Urinary bladder (tissue), 4 donors: ENCODE results near the gene SEBOX. TPM values are rescaled to one million over a fixed set of nuclear protein-coding genes. Genes with fewer than 3 reads are reported as not detected.
"Not testable (repeated sequence)": the region's sequence is repeated elsewhere in the genome, so short reads cannot be mapped to it uniquely, and the experiment has no call there.

Experiments
- DNase-seq: peaks from one replicate; pipeline ENCODE4 v3.0.0-alpha.2; 2015; ENCODE audit errors: extremely low spot score
- H3K27ac ChIP-seq: one replicate; pipeline ENCODE4 v1.5.1; 2013; ENCODE audit warnings: low read depth, mild to moderate bottlenecking, moderate library complexity
- H3K36me3 ChIP-seq: one replicate; pipeline ENCODE4 v1.6.1; 2013; ENCODE audit warnings: mild to moderate bottlenecking, moderate library complexity; ENCODE audit not compliant: insufficient read depth
- H3K4me1 ChIP-seq: one replicate; pipeline ENCODE4 v1.6.1; 2013; ENCODE audit warnings: mild to moderate bottlenecking, moderate library complexity; ENCODE audit not compliant: insufficient read depth
- H3K4me3 ChIP-seq: one replicate; pipeline ENCODE4 v1.5.1; 2013; ENCODE audit warnings: low read depth, low read length
- whole genome bisulfite sequencing: extraction: QIAGEN DNeasy Blood & Tissue Kit; methylation state at CpG from one replicate; pipeline ENCODE4 v1.1.7; 2013; 5-methylcytosine and 5-hydroxymethylcytosine counted together
- polyA plus RNA-seq: library from polyadenylated mRNA; stranded (reverse); fragments of 200-250 nt; gene quantifications from one replicate; pipeline ENCODE4 v1.2.3, GENCODE V29; 2013
- total RNA-seq: library from RNA; depleted of rRNA; stranded (reverse); fragments of >200 nt; gene quantifications from one replicate; pipeline ENCODE4 v1.2.3, GENCODE V29; 2014
- donor health status: healthy with polysubstance abuse.
- donor health status: healthy.

SEBOX gene
- total and polyA plus RNA-seq, 2 donors, result not detected

DNA sequence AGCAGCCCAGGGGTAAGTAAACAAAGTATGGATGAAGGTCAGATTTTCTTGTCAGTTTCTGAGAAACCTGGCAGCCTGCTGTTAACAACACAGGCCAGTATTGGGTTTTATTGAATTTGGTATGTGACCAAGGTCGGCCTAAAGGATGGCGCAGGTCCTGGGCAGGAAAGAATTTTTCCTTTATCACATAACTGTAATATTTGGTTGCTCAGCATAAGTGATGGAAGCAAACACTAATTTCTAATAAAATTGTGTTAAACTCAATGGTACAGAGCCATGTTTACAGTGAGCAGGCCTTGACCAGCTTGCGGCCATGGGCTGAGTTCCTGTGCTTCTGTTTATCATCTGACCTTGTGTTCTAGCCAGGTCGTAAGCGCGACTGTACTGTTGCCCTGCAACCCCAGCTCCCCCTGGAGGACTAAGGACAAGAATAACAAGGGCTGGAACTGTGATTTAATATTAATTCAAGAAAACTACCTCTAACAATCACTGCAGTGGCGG, 18.2 kb downstream of the SEBOX start:
- WGBS, result 48% methylated on average over 7 of the region's 7 CpGs
- Histone ChIP-seq H3K27ac (no peak overlapping the region), H3K36me3 (peaks cover 4% of the 10 kb centered on the region)

DNA sequence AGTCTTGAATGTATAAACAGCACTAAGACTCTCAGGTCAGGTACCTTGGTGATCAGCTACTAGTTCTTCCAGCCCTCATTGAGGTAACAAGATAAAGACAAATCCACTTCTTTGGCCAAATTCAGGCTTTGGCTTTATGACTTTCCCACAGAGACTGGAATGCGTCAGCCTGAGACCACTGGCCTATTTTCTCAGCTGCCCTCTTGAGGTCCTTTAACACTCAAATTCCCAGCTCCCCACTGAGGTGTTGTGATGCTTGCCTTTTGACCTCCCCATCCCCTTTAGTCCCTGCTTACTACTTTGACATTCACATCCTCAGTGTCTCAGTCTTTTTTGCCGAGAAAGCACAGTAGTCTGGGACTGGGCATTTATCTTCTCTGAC, 18.8 kb downstream of the SEBOX start:
- Histone ChIP-seq H3K36me3 (peaks cover 4% of the 10 kb centered on the region), H3K27ac (no peak overlapping the region), H3K4me3 (no peak overlapping the region), H3K4me1 (no peaks in the 10 kb centered on the region)
- 58% methylated on average over 2 of the region's 2 CpGs for WGBS
- DNase-seq, result no peak

More for the DNA sequence above, 18.2 kb downstream of the SEBOX start:
- no peak for DNase-seq
- H3K4me1 ChIP-seq, result no peaks in the 10 kb centered on the region
- H3K4me3 ChIP-seq, result no peak overlapping the region

DNA sequence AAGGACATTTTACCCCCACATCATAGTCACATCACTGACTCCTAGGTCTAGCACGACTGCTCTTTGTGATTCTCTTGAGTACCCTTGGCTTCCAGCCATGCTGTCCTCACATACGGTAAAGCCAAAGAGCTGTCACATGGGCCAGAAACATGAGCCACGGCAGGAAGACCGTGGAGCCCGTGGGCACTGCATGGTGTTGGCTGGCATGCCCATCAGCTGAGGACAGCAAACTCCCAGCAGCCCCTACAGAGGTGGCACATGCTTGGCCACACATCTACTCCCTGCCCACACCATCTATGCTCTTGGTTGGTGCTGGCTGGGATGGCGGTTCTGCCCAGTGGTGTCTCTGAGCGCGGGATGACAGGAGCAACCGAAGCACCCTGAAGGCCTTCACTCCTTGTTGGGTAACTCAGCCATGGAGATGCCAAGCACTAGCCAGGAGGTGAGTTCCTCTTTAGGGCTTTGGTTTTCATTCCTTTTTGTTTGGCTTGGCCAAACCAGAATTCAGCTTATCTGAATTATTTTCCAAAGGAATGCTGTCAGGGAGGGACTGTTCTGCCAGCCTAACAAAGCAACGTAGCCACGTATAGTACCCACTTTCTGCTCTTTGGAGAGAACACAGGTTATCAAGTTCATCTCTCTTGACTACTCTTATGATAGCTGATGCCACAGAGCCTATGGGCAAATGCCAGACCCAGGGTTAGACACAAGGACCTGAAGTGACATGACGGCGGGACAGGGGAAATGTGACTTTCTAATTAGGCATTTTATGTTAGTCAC, 19.4 kb downstream of the SEBOX start:
- 71% methylated on average over 13 of the region's 13 CpGs for WGBS
- H3K36me3 ChIP-seq, result peaks cover 4% of the 10 kb centered on the region
- DNase-seq, result no peak
- no peak overlapping the region for H3K27ac ChIP-seq
- no peaks in the 10 kb centered on the region for H3K4me1 ChIP-seq
- no peak overlapping the region for H3K4me3 ChIP-seq

DNA sequence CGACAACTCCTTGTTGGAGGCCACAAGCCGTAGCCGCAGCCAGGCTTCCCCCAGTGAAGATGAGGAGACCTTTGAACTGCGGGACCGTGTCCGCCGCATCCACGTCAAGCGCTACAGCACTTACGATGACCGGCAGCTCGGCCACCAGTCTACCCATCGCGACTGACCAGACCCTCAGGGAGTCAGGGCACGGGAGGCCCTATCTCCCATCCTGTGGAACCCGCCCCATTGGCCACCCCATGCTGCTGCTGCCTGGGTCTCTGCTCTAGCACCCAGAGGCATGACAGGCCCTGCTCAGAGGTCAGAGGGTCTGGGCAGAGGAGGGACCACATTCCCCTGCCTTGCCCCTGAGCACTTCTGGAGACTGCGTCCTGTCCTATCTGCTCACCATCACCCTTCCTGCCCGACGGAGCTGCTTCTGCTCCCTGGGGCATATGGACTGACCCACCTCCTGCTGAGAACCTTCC, 20.5 kb downstream of the SEBOX start:
- Histone ChIP-seq H3K36me3 (no peaks in the 10 kb centered on the region), H3K27ac (no peak overlapping the region), H3K4me3 (no peak overlapping the region), H3K4me1 (no peaks in the 10 kb centered on the region)
- WGBS, result 89% methylated on average over 19 of the region's 19 CpGs
- no peak for DNase-seq

DNA sequence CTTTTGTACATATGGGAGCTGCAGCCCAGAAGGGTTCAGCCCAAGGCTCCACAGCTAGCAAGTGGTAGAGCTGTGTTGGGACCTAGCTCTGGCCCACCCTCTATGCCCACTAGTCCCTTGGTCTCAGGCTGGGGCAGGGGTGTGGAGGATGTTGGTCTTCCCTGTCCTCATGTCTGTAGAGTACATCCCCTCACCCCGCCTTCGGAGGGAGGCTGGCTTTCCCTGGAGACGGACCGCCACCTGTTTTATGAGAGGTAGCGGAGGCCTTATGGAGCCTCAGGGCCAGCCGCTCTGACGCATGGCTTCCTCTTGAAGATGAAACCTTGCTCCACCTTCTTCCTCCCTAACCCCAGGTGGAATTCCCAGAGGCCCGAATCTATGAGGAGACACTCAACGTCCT, 21.0 kb downstream of the SEBOX start:
- Histone ChIP-seq H3K27ac (no peak overlapping the region), H3K4me1 (no peaks in the 10 kb centered on the region), H3K4me3 (no peak overlapping the region), H3K36me3 (no peaks in the 10 kb centered on the region)
- WGBS, result 86% methylated on average over 9 of the region's 9 CpGs
- no peak for DNase-seq

DNA sequence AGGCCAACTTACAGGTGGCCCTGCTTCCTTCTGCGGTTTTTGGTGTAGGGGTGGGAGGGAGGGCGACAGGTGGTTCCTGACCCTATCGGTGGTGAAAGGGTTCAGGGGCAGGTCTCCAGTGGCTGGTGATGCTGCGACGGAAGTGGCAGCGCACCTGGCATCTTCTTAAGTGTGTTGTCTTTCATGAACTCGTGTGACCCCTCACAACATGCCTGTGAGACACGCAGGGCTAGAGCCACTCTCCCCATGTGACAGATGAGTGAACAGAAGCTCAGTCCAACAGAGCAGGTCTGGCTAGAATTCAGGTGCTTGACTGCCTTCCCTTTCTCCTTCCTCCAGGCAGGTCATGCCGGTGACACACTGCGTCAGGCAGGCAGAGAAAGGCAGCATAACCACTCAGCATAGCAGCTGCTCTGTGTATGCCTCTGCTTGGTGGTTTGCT, 21.5 kb downstream of the SEBOX start:
- Histone ChIP-seq H3K36me3 (no peaks in the 10 kb centered on the region), H3K4me1 (no peaks in the 10 kb centered on the region), H3K27ac (no peak overlapping the region), H3K4me3 (no peak overlapping the region)
- WGBS, result 84% methylated on average over 10 of the region's 10 CpGs
- no peak for DNase-seq

DNA sequence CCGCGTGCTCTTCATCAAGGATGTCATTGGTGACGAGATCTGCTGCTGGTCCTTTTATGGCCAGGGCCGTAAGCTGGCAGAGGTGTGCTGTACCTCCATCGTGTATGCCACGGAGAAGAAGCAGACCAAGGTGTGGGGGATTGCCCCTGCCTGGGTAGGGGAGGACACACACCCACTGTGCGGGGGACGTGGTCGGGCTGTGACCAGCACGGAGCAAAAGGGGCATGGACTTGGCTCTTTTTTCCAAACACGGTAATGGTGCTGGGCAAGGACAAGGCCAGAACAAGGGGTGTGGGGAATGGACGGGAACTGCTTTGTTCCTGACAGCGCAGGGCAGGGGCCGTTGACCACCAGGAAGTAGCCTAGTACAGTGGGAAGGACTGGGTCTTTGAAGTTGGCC, 22.7 kb downstream of the SEBOX start:
- no peak for DNase-seq
- no peak overlapping the region for H3K27ac ChIP-seq
- no peak overlapping the region for H3K4me3 ChIP-seq
- H3K36me3 ChIP-seq, result no peaks in the 10 kb centered on the region
- WGBS, result 90% methylated on average over 14 of the region's 14 CpGs
- no peaks in the 10 kb centered on the region for H3K4me1 ChIP-seq

DNA sequence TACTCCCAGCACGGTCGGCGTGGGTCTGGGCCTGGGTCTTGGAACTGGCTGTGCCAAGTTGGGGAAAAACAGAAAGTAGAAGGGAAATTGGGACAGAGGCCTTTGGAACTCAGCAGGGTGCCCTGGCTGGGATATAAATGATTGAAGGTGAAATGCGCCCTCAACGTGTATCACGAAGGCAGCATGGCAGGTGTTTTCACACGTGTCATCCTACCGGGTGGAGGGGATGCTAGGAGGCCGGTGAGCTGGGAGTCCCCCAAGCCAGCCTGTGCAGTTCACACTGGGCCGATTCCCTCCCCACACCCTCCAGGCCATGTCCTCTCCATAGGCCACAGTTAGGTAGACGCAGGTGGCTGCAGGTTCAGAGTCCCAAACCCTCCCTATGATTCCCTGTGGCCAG, 23.5 kb downstream of the SEBOX start:
- no peaks in the 10 kb centered on the region for H3K36me3 ChIP-seq
- H3K4me1 ChIP-seq, result no peaks in the 10 kb centered on the region
- 95% methylated on average over 11 of the region's 11 CpGs for WGBS
- no peak overlapping the region for H3K4me3 ChIP-seq
- no peak for DNase-seq
- H3K27ac ChIP-seq, result no peak overlapping the region

DNA sequence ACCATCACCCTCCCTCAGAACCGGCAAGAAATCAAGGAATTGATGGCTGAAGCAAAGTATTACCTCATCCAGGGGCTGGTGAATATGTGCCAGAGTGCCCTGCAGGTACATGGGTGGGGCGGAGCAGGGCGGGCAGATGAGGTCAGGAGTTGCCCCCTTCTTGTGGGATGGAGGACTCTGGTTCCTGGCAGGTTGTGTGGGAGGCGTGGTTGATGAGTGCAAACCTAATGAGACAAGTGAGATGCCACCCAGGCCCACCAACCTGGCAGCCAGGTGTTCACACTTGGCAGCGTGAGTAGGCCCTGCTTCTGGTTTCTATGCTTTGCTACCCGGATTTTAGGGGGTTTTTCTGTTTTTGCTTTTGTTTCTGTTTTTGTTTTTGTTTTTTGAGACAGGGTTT, 24.6 kb downstream of the SEBOX start:
- Histone ChIP-seq H3K27ac (no peak overlapping the region), H3K4me1 (no peaks in the 10 kb centered on the region), H3K36me3 (no peaks in the 10 kb centered on the region), H3K4me3 (no peak overlapping the region)
- DNase-seq, result no peak
- WGBS, result 93% methylated on average over 6 of the region's 6 CpGs

DNA sequence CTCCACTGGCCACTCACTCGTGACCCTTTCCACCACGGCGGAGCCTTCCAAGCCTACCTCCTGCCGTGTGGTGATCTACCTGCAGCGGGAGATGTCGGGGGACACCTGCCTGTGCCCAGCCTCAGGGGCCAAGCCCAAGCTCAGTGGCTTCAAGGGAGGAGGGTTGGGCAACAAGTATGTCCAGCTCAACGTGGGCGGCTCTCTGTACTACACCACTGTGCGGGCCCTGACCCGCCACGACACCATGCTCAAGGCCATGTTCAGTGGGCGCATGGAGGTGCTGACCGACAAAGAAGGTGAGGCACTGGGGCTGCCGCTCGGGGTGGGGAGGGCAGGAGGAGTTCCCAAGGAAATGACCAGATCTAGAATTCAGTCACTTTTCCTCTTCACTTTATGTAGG, 25.6 kb downstream of the SEBOX start:
- 95% methylated on average over 15 of the region's 15 CpGs for WGBS

DNA sequence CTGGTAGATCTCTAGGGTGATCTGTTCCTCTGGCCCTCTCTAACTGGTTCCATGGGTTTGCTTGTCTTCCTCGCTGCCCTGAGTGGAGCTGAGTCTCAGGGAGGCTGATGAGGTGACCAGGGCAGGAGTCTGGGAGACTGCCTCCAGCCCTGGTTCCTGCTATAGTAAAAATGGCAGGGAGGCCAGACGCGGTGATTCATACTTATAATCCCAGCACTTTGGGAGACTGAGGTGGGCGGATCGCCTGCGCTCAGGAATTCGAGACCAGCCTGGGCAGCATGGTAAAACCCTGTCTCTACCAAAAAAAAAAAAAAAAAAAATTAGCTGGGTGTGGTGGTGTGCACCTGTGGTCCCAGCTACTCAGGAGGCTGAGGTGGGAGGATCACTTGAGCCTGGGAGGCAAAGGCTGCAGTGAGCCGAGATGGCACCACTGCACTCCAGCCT, 26.2 kb downstream of the SEBOX start:
- H3K4me1 ChIP-seq, H3K4me3 ChIP-seq, H3K27ac ChIP-seq, H3K36me3 ChIP-seq, DNase-seq: not testable (repeated sequence)
- WGBS, result 91% methylated on average over 8 of the region's 8 CpGs

More for the DNA sequence above, 25.6 kb downstream of the SEBOX start:
- H3K36me3 ChIP-seq, result no peaks in the 10 kb centered on the region
- H3K27ac ChIP-seq, result no peak overlapping the region
- H3K4me3 ChIP-seq, result no peak overlapping the region
- H3K4me1 ChIP-seq, result no peaks in the 10 kb centered on the region
- no peak for DNase-seq

DNA sequence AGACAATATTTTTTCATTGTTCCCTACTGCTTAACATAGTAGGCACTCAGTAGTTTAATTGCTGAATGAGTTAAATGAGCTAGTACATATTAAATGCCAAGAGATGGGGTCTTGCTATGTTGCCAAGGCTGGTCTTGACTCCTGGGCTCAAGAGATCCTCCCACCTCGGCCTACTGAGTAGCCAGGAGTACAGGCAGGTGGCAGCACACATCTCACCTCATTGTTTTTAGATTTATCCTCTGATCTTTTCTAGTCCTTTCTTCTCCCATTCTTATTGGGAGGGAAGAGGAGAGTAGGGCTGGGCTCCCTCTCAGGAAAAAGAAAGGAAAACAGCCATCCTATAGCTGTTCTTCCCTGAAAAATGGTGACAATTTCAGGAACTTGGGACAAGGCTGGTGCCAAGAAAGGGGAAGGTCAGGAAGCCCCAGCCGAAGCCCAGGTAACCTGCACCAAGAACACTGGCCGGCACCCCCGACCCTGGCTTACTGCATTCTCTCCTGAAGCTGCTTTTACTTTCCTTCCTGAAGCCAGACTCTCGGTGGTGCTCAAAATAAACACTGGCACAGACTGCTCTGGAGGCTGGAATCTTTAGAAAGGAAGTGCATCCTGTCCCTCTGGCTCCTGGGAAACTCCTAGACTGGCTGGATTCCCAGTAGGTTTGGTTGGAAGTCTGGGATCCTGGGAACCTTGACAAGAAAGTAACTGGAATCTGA, 26.8 kb downstream of the SEBOX start:
- Histone ChIP-seq H3K27ac (no peak overlapping the region), H3K4me3 (no peak overlapping the region), H3K36me3 (no peaks in the 10 kb centered on the region), H3K4me1 (no peaks in the 10 kb centered on the region)
- no peak for DNase-seq
- 53% methylated on average over 5 of the region's 5 CpGs for WGBS

DNA sequence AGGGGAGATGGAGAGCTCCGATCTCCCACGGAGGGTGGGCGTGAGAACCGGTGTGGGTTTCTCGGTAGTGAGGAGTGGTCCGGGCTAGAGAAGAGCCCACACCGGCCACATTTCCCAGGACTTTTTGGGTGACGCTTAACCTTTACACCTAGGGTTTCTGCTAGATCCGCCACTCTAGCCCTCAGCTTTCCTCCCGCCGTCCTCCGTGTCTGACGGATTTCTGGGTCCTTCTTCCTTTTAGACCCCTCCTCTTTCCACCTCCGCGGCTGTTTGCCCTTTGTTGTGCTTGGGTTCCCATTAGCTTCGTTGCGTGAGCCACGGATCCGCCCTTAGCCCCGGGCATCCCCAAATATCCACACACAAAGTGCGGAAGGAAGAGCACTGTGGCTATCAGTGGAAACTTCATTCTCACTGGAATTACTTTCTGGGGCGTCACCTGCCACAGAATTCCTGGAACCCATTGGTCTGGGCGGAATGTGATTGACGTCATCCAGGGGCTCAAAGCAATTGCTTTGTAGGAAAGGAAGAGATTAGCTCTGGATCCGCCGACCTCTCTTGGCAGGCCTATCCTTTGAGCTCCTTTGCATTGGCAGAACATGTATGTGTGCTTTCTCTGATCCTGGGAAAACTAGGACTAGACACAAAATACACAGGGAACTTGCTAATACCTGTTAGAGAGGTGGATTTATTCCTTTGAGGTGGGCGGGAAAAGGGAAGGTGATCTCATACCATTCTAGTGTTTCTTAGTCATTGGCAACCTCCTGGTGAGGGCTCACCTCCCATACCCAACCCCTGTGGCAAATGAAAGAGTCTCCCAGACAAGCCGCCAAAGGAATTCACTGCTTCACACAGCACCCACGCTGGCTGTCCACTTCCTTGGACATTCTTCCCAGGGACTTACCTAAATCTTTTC, 28.8 kb downstream of the SEBOX start:
- H3K4me1 ChIP-seq, result no peaks in the 10 kb centered on the region
- H3K27ac ChIP-seq, result peak overlapping the region; percentile 70
- DNase-seq, result peak; percentile 70
- peaks cover 4% of the 10 kb centered on the region for H3K36me3 ChIP-seq
- 6% methylated on average over 29 of the region's 29 CpGs for WGBS
- H3K4me3 ChIP-seq, result peak overlapping the region; percentile 78
